DMS53 treated with DMSO at 0.1 percent for 48 hours (cell line): ENCODE measurements around the gene BCAP31.

Experiments
- DNase-seq: peaks from one replicate; lab custom pipeline; 2025; ENCODE audit not compliant: unreplicated experiment; lab: John Stamatoyannopoulos, UW

BCAP31 gene

DNA sequence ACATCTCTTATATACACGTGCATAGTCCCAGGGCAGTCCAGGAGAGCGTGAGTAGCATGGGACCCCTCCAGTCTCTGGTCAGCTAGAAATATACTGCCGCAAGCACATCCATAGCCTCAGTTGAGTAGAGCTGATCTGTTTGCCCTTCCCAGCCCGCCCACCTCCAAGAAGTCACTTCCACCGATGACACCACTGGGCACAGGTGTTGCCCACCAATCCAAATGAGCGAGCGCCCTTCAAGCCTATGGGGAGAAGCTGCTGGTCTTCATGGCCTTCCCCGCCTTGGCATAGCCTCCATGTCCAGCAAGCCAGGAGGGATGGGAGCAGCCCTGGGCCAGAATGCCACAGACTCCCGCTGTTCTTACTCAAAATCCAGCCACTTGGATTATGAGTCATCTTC is 67.0 kb downstream of the BCAP31 start:
- DNase-seq = no peak

DNA sequence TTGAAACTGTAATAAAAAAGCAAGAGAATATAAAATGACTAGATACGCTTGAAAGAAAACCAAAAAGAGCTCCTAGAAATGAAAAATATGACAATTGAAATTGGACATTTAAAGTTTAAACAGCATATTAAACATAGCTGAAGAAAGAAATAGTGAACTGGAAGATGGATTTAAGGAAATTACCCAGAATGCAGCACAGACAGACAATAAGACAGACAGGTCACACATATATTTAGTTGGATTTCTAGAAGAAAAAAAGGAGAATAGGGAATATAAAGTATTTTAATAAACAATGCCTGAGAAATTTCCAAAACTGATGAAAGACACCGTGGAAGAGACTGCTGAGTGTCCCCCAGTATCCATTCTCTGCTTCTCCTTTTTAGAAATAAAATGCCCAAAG is 70.6 kb downstream of the BCAP31 start:
- no peak for DNase-seq

DNA sequence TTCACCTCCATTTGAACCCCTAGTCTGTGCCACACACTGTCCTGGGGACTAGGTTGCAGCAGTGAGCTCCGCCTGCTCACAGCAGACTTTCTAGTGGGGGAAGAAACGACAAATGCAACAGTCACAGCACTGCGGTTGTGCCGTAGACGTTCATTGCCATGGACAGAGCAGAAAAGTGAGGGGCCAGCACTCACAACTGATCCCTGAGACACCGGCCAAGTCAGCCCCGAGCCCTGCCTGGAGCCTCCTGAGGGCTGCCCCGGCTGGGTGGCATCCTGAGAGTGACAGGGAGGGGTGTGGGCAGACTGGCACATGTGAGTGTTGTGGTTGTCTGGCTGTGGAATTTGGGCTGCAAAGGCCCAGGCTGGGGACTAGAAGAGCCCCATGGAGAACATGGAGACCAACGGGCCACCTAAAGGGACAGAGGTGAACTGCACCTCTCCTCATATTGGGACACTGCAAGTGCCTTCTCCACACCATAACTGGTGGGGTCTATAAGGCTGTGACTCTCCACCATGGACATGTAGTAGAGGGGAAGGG is 72.6 kb downstream of the BCAP31 start:
- DNase-seq = no peak

DNA sequence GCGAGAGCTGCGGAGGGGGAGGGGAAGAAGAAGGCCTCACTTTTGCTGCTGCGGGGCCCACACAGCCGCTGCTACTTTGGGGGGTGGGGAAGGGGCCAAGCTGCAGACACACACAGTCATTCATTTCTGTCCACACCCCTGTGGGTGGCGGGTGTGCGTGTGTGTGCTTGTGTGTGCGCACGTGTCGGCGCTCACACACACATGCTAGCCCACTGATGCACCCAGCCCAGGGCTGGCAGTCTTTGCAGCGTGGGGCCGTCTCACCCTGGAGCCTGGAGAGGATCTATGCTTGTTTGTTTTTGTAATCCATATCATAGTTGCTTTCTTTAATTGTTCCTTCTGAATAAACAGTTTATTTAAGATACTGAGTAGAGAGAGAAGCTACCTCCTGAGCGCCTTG is 73.2 kb downstream of the BCAP31 start:
- DNase-seq = no peak
